HEK293 (cell line): ENCODE measurements around the gene PTPRN2.

Experiments used
- CTCF ChIA-PET: fragments of 350-600 bp; formaldehyde crosslinking; extraction: SDS; loops from one replicate; lab custom pipeline; 2021; ENCODE audit warnings: antibody characterized with exemption; lab: Yijun Ruan, JAX
- POLR2A ChIA-PET: fragments of 300-600 bp; formaldehyde crosslinking; extraction: SDS; loops from one replicate; lab custom pipeline; 2020; ENCODE audit warnings: antibody characterized with exemption, inconsistent platforms; lab: Yijun Ruan, JAX
- H3K27ac ChIP-seq: fragments of 200-500 bp; sonication (Bioruptor generic); 2 replicates; pipeline ENCODE4 v1.5.1; 2014; ENCODE audit warnings: low read depth, low read length, control low read depth, inconsistent platforms; ENCODE audit errors: extremely low read depth
- H3K36me3 ChIP-seq, 2 experiments: fragments of 200-500 bp in 1 of 2; sonication (Bioruptor generic) in 1 of 2; 1 replicate in 1 of 2; 2 replicates in 1 of 2; pipeline ENCODE4 v1.5.1; 2014 to 2017; ENCODE audit warnings: inconsistent platforms in 2 of 2, low read length in 2 of 2; ENCODE audit not compliant: control insufficient read depth in 2 of 2, insufficient read depth in 1 of 2
- H3K4me1 ChIP-seq: fragments of 200-500 bp; sonication (Bioruptor generic); 2 replicates; pipeline ENCODE4 v1.5.1; 2014; ENCODE audit warnings: mild to moderate bottlenecking, low read length, inconsistent platforms; ENCODE audit not compliant: control insufficient read depth, insufficient read depth
- H3K4me3 ChIP-seq: 2 replicates; pipeline ENCODE4 v1.5.1; 2011; ENCODE audit warnings: low read depth, mild to moderate bottlenecking, control low read depth, low read length, moderate library complexity
- H3K9me3 ChIP-seq: fragments of 200-500 bp; sonication (Bioruptor generic); 2 replicates; pipeline ENCODE4 v1.5.1; 2014; ENCODE audit warnings: low read depth, low read length, inconsistent platforms; ENCODE audit not compliant: control insufficient read depth, insufficient read depth
- PRDM1 ChIP-seq: fragments of 450-650 bp; formaldehyde crosslinking; IDR thresholded peaks from 2 replicates; pipeline ENCODE4; 2016; ENCODE audit warnings: missing biosample characterization, missing genetic modification characterization
- ZNF19 ChIP-seq: fragments of 450-650 bp; formaldehyde crosslinking; IDR thresholded peaks from 2 replicates; pipeline ENCODE4; 2016; ENCODE audit warnings: missing biosample characterization, missing genetic modification characterization, low read depth
- ZNF274 ChIP-seq, 2 experiments: fragments of 200-500 bp in 1 of 2; fragments of 450-650 bp in 1 of 2; sonication (Bioruptor generic) in 1 of 2; formaldehyde crosslinking in 1 of 2; IDR thresholded peaks; 2 replicates each; pipeline versions ENCODE4 v1.5.1 to v1.6.1; 2014 to 2016; ENCODE audit warnings: borderline replicate concordance in 1 of 2, inconsistent platforms in 1 of 2, low read length in 1 of 2, missing biosample characterization in 1 of 2, missing genetic modification characterization in 1 of 2
- ZNF354C ChIP-seq: fragments of 450-650 bp; formaldehyde crosslinking; IDR thresholded peaks from 2 replicates; pipeline ENCODE4 v1.5.1; 2016; ENCODE audit warnings: missing biosample characterization, missing genetic modification characterization, low read depth, borderline replicate concordance
- ZNF416 ChIP-seq: fragments of 450-650 bp; formaldehyde crosslinking; IDR thresholded peaks from 2 replicates; pipeline ENCODE4 v1.5.1; 2016; ENCODE audit warnings: missing biosample characterization, missing genetic modification characterization
- ZNF530 ChIP-seq: fragments of 450-650 bp; formaldehyde crosslinking; IDR thresholded peaks from 2 replicates; pipeline ENCODE4 v1.5.1; 2016; ENCODE audit warnings: low read depth, missing biosample characterization, missing genetic modification characterization
- ZNF707 ChIP-seq: fragments of 450-650 bp; formaldehyde crosslinking; IDR thresholded peaks from 2 replicates; pipeline ENCODE4 v1.5.1; 2016; ENCODE audit warnings: missing biosample characterization, missing genetic modification characterization
- ZXDB ChIP-seq: fragments of 450-650 bp; formaldehyde crosslinking; IDR thresholded peaks from 2 replicates; pipeline ENCODE4 v1.5.1; 2016; ENCODE audit warnings: missing biosample characterization, missing genetic modification characterization
- TF ChIP-seq, protein P1 (sequence below): fragments of 450-650 bp; formaldehyde crosslinking; IDR thresholded peaks from 2 replicates; pipeline ENCODE4 v1.5.1; 2017; ENCODE audit warnings: missing biosample characterization, missing genetic modification characterization
- TF ChIP-seq, protein P2 (sequence below): fragments of 450-650 bp; formaldehyde crosslinking; IDR thresholded peaks from 2 replicates; pipeline ENCODE4 v1.5.1; 2016; ENCODE audit warnings: missing biosample characterization, missing genetic modification characterization
- TF ChIP-seq, protein P3 (sequence below): fragments of 450-650 bp; formaldehyde crosslinking; IDR thresholded peaks from 2 replicates; pipeline ENCODE4 v1.5.1; 2016; ENCODE audit warnings: missing biosample characterization, missing genetic modification characterization
- TF ChIP-seq, protein P4 (sequence below): fragments of 450-650 bp; formaldehyde crosslinking; IDR thresholded peaks from 2 replicates; pipeline ENCODE4 v1.5.1; 2016; ENCODE audit warnings: missing biosample characterization, missing genetic modification characterization
- TF ChIP-seq, protein P5 (sequence below): fragments of 450-650 bp; formaldehyde crosslinking; IDR thresholded peaks from 2 replicates; pipeline ENCODE4 v1.5.1; 2016; ENCODE audit warnings: missing biosample characterization, missing genetic modification characterization, borderline replicate concordance
- TF ChIP-seq, protein P6 (sequence below): fragments of 450-650 bp; formaldehyde crosslinking; IDR thresholded peaks from 2 replicates; pipeline ENCODE4; 2016; ENCODE audit warnings: missing biosample characterization, missing genetic modification characterization

Gene PTPRN2

DNA sequence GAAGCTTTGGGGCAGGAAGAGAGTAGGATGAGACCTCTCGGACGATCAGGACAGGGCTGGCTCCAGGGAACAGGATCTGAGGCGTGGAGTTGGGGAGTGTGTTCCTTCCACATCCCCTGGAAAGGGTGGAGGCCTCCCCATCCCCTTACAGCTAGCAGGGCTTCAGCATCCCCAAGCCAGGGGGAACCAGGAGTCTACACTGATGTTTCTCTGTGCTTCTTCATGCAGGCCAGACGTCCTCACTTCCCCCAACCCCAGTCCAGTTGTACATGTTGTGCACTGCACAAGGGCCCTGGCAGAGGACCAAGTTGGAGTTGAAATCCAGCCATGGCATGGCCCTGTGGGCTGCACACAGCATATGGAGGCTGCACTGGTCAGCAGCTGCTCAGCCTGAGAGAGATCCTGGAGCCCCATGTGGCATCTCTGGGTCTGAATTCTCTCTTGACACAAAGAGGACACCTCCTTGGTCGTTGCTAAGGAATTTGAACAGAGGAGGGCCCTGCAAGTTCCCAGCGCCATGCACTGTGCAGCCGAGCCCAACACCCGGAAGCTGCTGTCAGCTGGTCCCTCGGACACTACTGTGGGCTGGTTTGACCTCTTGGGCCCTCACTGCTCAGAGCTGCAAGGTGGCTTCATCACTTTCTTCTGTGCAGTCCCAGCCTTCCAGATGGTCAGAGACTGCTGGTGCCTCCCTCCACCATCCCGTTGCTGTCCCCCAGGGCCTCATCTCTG, 1069.7 kb downstream of the PTPRN2 start:
- ChIA-PET POLR2A (no interaction called here), CTCF (no interaction called here)
- H3K36me3 ChIP-seq, result no peaks in the 10 kb centered on the region
- H3K9me3 ChIP-seq, result no peaks in the 10 kb centered on the region
- H3K27ac ChIP-seq, result no peak overlapping the region
- no peaks in the 10 kb centered on the region for H3K4me1 ChIP-seq
- TF ChIP-seq ZXDB (tag by site-specific recombination), result no peak
- TF ChIP-seq, protein P1, sequence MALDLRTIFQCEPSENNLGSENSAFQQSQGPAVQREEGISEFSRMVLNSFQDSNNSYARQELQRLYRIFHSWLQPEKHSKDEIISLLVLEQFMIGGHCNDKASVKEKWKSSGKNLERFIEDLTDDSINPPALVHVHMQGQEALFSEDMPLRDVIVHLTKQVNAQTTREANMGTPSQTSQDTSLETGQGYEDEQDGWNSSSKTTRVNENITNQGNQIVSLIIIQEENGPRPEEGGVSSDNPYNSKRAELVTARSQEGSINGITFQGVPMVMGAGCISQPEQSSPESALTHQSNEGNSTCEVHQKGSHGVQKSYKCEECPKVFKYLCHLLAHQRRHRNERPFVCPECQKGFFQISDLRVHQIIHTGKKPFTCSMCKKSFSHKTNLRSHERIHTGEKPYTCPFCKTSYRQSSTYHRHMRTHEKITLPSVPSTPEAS (tag by site-specific recombination), result no peak
- TF ChIP-seq, protein P2, sequence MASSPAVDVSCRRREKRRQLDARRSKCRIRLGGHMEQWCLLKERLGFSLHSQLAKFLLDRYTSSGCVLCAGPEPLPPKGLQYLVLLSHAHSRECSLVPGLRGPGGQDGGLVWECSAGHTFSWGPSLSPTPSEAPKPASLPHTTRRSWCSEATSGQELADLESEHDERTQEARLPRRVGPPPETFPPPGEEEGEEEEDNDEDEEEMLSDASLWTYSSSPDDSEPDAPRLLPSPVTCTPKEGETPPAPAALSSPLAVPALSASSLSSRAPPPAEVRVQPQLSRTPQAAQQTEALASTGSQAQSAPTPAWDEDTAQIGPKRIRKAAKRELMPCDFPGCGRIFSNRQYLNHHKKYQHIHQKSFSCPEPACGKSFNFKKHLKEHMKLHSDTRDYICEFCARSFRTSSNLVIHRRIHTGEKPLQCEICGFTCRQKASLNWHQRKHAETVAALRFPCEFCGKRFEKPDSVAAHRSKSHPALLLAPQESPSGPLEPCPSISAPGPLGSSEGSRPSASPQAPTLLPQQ, result no peak
- no peak overlapping the region for H3K4me3 ChIP-seq

DNA sequence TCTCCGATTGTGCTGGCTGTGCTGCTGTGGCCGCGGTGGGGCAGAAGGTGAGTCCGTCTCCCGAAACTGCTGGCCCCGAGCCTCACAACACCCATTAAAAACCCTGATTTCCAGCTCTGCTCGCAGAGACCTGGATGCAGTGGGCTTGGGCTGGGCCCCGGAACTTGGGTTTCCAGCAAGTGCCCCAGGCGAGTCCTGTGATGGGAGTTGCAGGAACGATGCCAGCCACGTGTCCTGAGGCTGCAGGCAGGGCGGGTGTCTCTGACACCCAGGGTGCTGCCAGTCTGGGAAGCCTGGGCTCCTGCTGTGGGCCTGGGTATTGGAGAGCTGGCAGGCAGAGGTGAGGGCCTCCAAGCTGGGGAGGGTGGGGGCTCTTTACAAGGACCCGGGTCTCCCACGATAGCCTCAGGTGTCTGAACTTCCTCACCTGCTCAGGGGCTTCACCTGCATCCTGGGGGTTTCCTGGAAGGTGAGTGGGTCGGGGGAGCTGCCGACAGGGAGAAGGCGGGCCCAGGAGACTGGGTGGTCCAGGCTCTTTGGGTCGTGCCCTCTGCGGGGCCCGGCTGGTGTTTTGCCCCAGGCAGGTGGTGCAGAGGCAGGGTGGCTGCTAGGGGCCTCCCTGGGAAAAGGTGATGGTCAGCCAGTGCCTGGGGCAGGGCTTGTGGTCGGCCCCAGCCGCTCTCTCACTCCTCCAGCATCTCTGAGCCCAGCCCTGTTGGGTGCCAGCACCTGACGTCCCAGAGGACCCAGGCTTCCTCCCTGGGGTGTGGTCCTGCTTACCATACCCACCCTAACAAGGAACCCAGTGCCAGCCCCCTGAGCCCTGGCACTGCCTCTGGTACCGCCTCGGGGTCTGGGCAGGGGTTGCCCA, 1070.5 kb downstream of the PTPRN2 start:
- no peaks in the 10 kb centered on the region for H3K36me3 ChIP-seq
- no peak overlapping the region for H3K4me3 ChIP-seq
- TF ChIP-seq ZNF19 (tag by site-specific recombination) (no peak), ZNF274 (IDR thresholded peaks at IDR 0.05; ENCODE audit: low read length) (no peak), ZNF274 (tag by site-specific recombination; IDR thresholded peaks at IDR 0.05; ENCODE audit: borderline replicate concordance) (no peak)
- TF ChIP-seq, protein P3, sequence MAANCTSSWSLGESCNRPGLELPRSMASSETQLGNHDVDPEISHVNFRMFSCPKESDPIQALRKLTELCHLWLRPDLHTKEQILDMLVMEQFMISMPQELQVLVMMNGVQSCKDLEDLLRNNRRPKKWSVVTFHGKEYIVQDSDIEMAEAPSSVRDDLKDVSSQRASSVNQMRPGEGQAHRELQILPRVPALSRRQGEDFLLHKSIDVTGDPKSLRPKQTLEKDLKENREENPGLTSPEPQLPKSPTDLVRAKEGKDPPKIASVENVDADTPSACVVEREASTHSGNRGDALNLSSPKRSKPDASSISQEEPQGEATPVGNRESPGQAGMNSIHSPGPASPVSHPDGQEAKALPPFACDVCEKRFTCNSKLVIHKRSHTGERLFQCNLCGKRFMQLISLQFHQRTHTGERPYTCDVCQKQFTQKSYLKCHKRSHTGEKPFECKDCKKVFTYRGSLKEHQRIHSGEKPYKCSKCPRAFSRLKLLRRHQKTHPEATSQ, result no peak
- H3K9me3 ChIP-seq, result no peaks in the 10 kb centered on the region
- no peaks in the 10 kb centered on the region for H3K4me1 ChIP-seq
- H3K27ac ChIP-seq, result no peak overlapping the region
- ChIA-PET CTCF (no interaction called here), POLR2A (no interaction called here)

DNA sequence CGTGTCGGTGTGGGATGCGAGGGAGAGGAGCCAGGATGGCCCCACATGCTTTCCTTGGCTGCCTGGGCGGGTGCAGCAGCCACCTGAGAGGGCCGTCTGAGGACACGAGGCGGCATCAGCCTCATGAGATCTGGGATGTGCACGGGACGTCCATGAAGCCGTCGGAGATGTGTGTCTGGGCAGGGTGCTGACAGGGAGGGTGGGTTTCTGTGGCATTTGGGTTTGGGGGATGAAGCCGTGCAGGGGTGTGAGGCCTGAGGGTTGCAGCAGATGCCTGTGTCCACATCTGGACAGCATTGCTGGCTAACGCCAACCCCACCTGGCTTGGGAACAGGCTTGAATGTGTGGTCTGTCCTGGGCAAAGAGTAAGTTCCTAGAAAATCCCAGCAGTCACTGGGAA, 1071.3 kb downstream of the PTPRN2 start:
- CTCF ChIA-PET, result interaction anchor here (0.5 kb wide), 1 partner anchor 25 kb away, joined by 3 read pairs; no protein-coding TSS in a partner anchor

More for the DNA sequence above, 1071.3 kb downstream of the PTPRN2 start:
- Histone ChIP-seq H3K27ac (no peak overlapping the region), H3K9me3 (no peaks in the 10 kb centered on the region), H3K36me3 (no peaks in the 10 kb centered on the region), H3K4me3 (no peak overlapping the region), H3K4me1 (no peaks in the 10 kb centered on the region)
- POLR2A ChIA-PET, result no interaction called here
- TF ChIP-seq ZNF416 (tag by site-specific recombination) (no peak), ZNF354C (tag by site-specific recombination) (no peak), PRDM1 (tag by site-specific recombination) (no peak), ZNF707 (no peak), ZNF530 (tag by site-specific recombination) (no peak)
- TF ChIP-seq, protein P4, sequence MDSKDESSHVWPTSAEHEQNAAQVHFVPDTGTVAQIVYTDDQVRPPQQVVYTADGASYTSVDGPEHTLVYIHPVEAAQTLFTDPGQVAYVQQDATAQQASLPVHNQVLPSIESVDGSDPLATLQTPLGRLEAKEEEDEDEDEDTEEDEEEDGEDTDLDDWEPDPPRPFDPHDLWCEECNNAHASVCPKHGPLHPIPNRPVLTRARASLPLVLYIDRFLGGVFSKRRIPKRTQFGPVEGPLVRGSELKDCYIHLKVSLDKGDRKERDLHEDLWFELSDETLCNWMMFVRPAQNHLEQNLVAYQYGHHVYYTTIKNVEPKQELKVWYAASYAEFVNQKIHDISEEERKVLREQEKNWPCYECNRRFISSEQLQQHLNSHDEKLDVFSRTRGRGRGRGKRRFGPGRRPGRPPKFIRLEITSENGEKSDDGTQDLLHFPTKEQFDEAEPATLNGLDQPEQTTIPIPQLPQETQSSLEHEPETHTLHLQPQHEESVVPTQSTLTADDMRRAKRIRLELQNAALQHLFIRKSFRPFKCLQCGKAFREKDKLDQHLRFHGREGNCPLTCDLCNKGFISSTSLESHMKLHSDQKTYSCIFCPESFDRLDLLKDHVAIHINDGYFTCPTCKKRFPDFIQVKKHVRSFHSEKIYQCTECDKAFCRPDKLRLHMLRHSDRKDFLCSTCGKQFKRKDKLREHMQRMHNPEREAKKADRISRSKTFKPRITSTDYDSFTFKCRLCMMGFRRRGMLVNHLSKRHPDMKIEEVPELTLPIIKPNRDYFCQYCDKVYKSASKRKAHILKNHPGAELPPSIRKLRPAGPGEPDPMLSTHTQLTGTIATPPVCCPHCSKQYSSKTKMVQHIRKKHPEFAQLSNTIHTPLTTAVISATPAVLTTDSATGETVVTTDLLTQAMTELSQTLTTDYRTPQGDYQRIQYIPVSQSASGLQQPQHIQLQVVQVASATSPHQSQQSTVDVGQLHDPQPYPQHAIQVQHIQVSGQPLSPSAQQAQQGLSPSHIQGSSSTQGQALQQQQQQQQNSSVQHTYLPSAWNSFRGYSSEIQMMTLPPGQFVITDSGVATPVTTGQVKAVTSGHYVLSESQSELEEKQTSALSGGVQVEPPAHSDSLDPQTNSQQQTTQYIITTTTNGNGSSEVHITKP, result no peak
- TF ChIP-seq, protein P5, sequence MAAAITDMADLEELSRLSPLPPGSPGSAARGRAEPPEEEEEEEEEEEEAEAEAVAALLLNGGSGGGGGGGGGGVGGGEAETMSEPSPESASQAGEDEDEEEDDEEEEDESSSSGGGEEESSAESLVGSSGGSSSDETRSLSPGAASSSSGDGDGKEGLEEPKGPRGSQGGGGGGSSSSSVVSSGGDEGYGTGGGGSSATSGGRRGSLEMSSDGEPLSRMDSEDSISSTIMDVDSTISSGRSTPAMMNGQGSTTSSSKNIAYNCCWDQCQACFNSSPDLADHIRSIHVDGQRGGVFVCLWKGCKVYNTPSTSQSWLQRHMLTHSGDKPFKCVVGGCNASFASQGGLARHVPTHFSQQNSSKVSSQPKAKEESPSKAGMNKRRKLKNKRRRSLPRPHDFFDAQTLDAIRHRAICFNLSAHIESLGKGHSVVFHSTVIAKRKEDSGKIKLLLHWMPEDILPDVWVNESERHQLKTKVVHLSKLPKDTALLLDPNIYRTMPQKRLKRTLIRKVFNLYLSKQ (tag by site-specific recombination), result no peak
- TF ChIP-seq, protein P6, sequence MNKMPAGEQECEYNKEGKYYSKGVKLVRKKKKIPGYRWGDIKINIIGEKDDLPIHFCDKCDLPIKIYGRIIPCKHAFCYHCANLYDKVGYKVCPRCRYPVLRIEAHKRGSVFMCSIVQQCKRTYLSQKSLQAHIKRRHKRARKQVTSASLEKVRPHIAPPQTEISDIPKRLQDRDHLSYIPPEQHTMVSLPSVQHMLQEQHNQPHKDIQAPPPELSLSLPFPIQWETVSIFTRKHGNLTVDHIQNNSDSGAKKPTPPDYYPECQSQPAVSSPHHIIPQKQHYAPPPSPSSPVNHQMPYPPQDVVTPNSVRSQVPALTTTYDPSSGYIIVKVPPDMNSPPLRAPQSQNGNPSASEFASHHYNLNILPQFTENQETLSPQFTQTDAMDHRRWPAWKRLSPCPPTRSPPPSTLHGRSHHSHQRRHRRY (tag by site-specific recombination), result no peak
